Sigmoid colon (tissue), 7 donors: Measurements from ENCODE around the gene SLC2A6. TPM values are rescaled to one million over a fixed set of nuclear protein-coding genes. Genes with fewer than 3 reads are reported as not detected.

ENCODE experiments used
- DNase-seq: peaks from one replicate; pipeline ENCODE4 v3.0.0-alpha.2; 2019
- H3K27ac ChIP-seq, 4 donors: fragments of 200-600 bp; sonication (generic); one replicate each; pipeline ENCODE4 v1.5.1; 2016 to 2019; ENCODE audit warnings: mild to moderate bottlenecking in 1 of 4
- H3K27me3 ChIP-seq, 3 donors: fragments of 200-600 bp; sonication (generic); one replicate each; pipeline ENCODE4 v1.5.1; 2019; ENCODE audit warnings: mild to moderate bottlenecking in 1 of 3
- H3K36me3 ChIP-seq, 4 donors: fragments of 200-600 bp; sonication (generic); one replicate each; pipeline ENCODE4 v1.5.1; 2016 to 2019
- H3K4me1 ChIP-seq, 4 donors: fragments of 200-600 bp; sonication (generic); one replicate each; pipeline ENCODE4 v1.5.1; 2017 to 2019
- H3K4me3 ChIP-seq, 4 donors: fragments of 200-600 bp; sonication (generic); one replicate each; pipeline ENCODE4 v1.5.1; 2017 to 2019; ENCODE audit warnings: mild to moderate bottlenecking in 2 of 4, moderate library complexity in 1 of 4
- H3K9me3 ChIP-seq, 4 donors: fragments of 200-600 bp in 3 of 4; sonication (generic) in 3 of 4; one replicate each; pipeline versions ENCODE4 v1.5.1 to v1.6.1; 2013 to 2019
- EP300 ChIP-seq, 4 donors: sonication (generic); formaldehyde crosslinking; IDR thresholded peaks; one replicate each; pipeline ENCODE4 v1.6.1; 2017; ENCODE audit warnings: antibody characterized with exemption in 4 of 4
- POLR2A ChIP-seq, 2 donors: fragments of 450-650 bp; IDR thresholded peaks; one replicate each; pipeline ENCODE4 v1.6.1; 2016; ENCODE audit warnings: antibody characterized with exemption in 2 of 2, mild to moderate bottlenecking in 2 of 2, moderate library complexity in 2 of 2
- POLR2AphosphoS5 ChIP-seq, 4 donors: sonication (generic); formaldehyde crosslinking; IDR thresholded peaks; one replicate each; pipeline ENCODE4 v1.6.1; 2017; ENCODE audit warnings: antibody characterized with exemption in 4 of 4
- WGBS, 2 donors: extraction: QIAGEN DNeasy Blood & Tissue Kit; methylation state at CpG; one replicate each; pipeline ENCODE4 v1.1.7; 2013; 5-methylcytosine and 5-hydroxymethylcytosine counted together
- intact Hi-C: fragments of 100-400 bp; cut with DNase I; formaldehyde crosslinking; loops from one replicate; pipeline ENCODE4 v1.15.1; 2023
- polyA plus RNA-seq, 3 donors: library from polyadenylated mRNA; stranded (reverse); fragments of 200-250 nt; gene quantifications; one replicate each; pipeline ENCODE4 v1.2.3, GENCODE V29; 2013
- total RNA-seq, 4 donors: library from RNA; depleted of rRNA; stranded (reverse); fragments of >200 nt; gene quantifications; one replicate each; pipeline ENCODE4 v1.1.0, GENCODE V29; 2016
- TF ChIP-seq, protein P1 (sequence below), 4 experiments: fragments of 450-650 bp in 3 of 4; fragments of 200-600 bp in 1 of 4; IDR thresholded peaks; one replicate each; pipeline ENCODE4 v1.5.1; 2016 to 2019; ENCODE audit warnings: antibody characterized with exemption in 4 of 4, mild to moderate bottlenecking in 3 of 4, moderate library complexity in 2 of 4
- donor health status: healthy with polysubstance abuse.
- donor health status: Bipolar disorder and iron deficiency.
- donor health status: healthy.

SLC2A6 gene
- total and polyA plus RNA-seq, 7 donors = 1.2 to 8.2 (median 1.8) TPM

DNA sequence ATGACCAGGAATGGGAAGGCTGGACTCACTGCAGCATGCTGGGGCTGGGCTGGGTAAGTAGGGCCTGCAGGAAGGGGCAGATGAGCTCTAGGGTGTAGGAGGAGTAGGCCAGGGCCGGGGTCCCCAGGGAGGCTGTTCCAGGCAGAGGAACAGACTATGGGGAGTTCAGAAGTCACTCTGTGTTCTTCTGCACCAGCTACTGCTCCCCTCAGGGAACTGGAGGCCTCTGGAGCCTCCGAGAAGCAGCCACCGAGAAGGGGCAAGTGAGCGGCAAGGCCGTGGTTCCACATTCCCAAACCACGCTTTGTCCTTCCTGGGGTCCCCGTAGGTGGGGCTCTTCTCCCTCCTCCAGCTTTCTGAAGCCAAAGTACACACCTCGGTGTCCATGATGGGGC is 8.4 kb upstream of the SLC2A6 start:
- Histone ChIP-seq H3K36me3 (no peaks in the 10 kb centered on the region), H3K9me3 (no peaks in the 10 kb centered on the region), H3K27me3 (peaks cover 0 to 16% (median 0%) of the 10 kb centered on the region in 3 donors), H3K4me1 (no peaks in the 10 kb centered on the region), H3K27ac (peak overlapping the region in 1 of 4 donors; percentile 27), H3K4me3 (no peak overlapping the region)
- 88 to 92% methylated on average over 8 of the region's 8 CpGs for WGBS, 2 donors
- TF ChIP-seq POLR2AphosphoS5 (IDR thresholded peaks at IDR 0.05) (no peak), POLR2A (IDR thresholded peaks at IDR 0.05) (no peak), EP300 (IDR thresholded peaks at IDR 0.05) (no peak)
- TF ChIP-seq, protein P1, sequence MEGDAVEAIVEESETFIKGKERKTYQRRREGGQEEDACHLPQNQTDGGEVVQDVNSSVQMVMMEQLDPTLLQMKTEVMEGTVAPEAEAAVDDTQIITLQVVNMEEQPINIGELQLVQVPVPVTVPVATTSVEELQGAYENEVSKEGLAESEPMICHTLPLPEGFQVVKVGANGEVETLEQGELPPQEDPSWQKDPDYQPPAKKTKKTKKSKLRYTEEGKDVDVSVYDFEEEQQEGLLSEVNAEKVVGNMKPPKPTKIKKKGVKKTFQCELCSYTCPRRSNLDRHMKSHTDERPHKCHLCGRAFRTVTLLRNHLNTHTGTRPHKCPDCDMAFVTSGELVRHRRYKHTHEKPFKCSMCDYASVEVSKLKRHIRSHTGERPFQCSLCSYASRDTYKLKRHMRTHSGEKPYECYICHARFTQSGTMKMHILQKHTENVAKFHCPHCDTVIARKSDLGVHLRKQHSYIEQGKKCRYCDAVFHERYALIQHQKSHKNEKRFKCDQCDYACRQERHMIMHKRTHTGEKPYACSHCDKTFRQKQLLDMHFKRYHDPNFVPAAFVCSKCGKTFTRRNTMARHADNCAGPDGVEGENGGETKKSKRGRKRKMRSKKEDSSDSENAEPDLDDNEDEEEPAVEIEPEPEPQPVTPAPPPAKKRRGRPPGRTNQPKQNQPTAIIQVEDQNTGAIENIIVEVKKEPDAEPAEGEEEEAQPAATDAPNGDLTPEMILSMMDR (IDR thresholded peaks at IDR 0.05) = no peak
- no peak for DNase-seq
- intact Hi-C loops = no loop called here

DNA sequence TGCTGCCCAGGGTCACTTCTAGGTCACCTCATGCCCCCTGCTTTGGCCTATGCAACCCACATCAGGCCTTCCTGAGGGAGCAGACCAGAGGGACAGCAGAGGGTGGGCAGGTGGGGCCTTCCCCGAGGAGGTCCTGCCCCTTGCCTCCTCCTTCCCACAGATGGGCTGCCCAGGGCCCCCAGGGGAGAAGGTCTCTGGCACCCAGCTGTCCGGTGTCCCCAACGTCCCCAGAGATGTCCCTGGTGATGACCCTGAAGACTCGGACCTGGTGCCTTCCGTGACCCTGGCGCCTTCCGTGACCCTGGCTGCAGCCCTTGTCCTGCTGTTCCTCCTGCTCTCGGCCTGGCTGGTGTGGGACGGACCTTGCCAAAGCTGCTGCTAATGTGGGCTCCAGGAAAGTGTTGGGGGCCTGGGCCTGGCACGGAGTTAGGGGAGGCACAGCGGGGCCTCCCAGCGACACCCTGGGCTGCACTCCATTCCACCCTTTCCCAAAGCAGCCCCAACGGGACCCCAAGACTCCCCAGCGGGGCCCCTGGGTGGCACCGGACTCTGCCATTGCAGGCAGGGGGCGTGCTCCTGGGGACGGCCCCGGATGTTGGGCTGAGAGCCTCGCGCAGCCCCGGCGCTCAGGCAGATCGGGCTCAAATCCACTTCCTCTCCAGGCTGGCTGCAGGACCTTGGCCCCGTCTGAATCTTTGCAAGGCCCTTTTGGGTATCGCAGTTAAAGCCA is 6.8 kb upstream of the SLC2A6 start:
- no peaks in the 10 kb centered on the region for H3K4me1 ChIP-seq
- H3K9me3 ChIP-seq = no peaks in the 10 kb centered on the region
- no peak overlapping the region for H3K27ac ChIP-seq
- H3K4me3 ChIP-seq = no peak overlapping the region
- no peaks in the 10 kb centered on the region for H3K36me3 ChIP-seq
- no peak for DNase-seq
- H3K27me3 ChIP-seq = peaks cover 0 to 16% (median 0%) of the 10 kb centered on the region in 3 donors
- intact Hi-C loops = loop anchor here (1.0 kb wide), 2 partner anchors 78 to 299 kb away; no protein-coding TSS in a partner anchor
- WGBS, 2 donors = 48 to 59% methylated on average over 25 of the region's 25 CpGs
- no peak for TF ChIP-seq EP300 (IDR thresholded peaks at IDR 0.05)
- TF ChIP-seq, protein P1 (IDR thresholded peaks at IDR 0.05) = no peak
- no peak for TF ChIP-seq POLR2AphosphoS5 (IDR thresholded peaks at IDR 0.05)
- TF ChIP-seq POLR2A (IDR thresholded peaks at IDR 0.05) = no peak

DNA sequence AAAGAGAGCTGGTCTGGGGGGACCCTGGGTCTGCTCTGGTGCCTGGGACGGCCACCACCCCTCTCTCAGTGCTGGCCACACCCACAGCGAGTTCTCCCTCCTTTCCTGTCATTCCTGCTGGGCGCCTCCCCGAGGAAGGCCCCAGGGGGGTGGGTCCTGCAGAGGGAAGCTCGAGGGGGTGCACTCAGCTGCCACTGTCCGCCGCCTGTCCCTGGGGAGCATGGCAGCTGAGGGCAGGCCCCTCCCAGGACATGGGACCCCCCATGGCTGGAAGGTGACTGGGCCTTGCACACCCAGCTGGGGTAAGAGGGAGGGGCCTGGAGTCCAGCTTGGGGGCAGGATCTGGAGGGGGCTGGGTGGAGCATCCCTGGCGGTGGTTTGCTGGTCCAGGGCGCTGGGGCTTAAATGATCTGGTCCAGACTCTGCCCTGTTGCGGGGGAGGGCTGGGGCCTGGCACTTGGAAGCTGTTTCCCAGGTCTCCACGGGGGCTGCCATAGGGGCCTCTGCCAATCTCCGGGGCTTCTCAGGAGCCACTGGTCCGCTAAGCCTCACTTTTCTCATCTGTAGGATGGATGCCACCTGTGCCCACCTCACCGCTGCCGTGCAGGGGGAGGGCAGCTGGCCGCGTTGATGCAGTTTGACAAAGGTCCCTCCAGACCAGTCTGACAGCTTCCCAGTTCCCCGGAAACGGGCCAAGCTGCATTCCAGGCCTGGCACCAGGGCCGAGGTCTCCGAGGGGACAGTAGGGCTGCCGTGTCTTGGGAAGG is 6.0 kb upstream of the SLC2A6 start:
- Histone ChIP-seq H3K27me3 (peaks cover 0 to 16% (median 0%) of the 10 kb centered on the region in 3 donors), H3K4me3 (no peak overlapping the region), H3K36me3 (no peaks in the 10 kb centered on the region), H3K4me1 (peaks cover 0 to under 1% (median under 1%) of the 10 kb centered on the region in 4 donors), H3K27ac (no peak overlapping the region), H3K9me3 (no peaks in the 10 kb centered on the region)
- intact Hi-C loops = no loop called here
- TF ChIP-seq POLR2A (IDR thresholded peaks at IDR 0.05) (no peak), POLR2AphosphoS5 (IDR thresholded peaks at IDR 0.05) (no peak), EP300 (IDR thresholded peaks at IDR 0.05) (no peak)
- TF ChIP-seq, protein P1 (IDR thresholded peaks at IDR 0.05) = no peak
- no peak for DNase-seq
- 45 to 71% methylated on average over 22 of the region's 22 CpGs for WGBS, 2 donors

DNA sequence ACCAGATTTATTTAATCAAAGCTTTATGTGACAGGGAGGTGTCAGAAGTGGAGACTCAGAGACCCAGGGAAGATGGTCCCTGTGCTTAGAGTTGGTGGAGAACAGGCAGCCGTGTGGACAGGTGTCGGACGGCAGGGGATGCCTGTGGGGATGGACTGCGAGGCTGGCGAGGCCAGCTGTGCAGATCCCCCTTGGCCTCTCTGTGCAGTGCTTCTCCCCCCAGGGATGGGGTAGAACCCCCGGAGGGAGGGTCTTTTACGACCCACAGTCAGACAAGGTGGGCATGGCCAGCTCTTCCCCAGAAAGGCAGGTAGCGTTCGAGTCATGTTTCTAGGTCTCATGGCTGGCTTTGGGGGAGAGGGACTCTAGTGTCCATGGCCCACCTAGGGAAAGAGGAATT is 4.7 kb upstream of the SLC2A6 start:
- 77 to 83% methylated on average over 9 of the region's 9 CpGs for WGBS, 2 donors
- Histone ChIP-seq H3K36me3 (no peaks in the 10 kb centered on the region), H3K9me3 (no peaks in the 10 kb centered on the region), H3K27me3 (peaks cover 0 to 16% (median 0%) of the 10 kb centered on the region in 3 donors), H3K4me1 (peaks cover 0 to 12% (median 11%) of the 10 kb centered on the region in 4 donors), H3K4me3 (no peak overlapping the region), H3K27ac (no peak overlapping the region)
- TF ChIP-seq, protein P1 (IDR thresholded peaks at IDR 0.05) = no peak
- TF ChIP-seq EP300 (IDR thresholded peaks at IDR 0.05) = no peak
- TF ChIP-seq POLR2AphosphoS5 (IDR thresholded peaks at IDR 0.05) = no peak
- no peak for TF ChIP-seq POLR2A (IDR thresholded peaks at IDR 0.05)
- no peak for DNase-seq
- intact Hi-C loops = no loop called here
